Effector CD8-positive, alpha-beta T cell (primary cell): ENCODE measurements around the gene NOL4L.
"Not testable (repeated sequence)": the region's sequence is repeated elsewhere in the genome, so short reads cannot be mapped to it uniquely, and the experiment has no call there.

Experiments used
- DNase-seq: peaks from one replicate; lab custom pipeline; 2025; lab: John Stamatoyannopoulos, UW

NOL4L gene

DNA sequence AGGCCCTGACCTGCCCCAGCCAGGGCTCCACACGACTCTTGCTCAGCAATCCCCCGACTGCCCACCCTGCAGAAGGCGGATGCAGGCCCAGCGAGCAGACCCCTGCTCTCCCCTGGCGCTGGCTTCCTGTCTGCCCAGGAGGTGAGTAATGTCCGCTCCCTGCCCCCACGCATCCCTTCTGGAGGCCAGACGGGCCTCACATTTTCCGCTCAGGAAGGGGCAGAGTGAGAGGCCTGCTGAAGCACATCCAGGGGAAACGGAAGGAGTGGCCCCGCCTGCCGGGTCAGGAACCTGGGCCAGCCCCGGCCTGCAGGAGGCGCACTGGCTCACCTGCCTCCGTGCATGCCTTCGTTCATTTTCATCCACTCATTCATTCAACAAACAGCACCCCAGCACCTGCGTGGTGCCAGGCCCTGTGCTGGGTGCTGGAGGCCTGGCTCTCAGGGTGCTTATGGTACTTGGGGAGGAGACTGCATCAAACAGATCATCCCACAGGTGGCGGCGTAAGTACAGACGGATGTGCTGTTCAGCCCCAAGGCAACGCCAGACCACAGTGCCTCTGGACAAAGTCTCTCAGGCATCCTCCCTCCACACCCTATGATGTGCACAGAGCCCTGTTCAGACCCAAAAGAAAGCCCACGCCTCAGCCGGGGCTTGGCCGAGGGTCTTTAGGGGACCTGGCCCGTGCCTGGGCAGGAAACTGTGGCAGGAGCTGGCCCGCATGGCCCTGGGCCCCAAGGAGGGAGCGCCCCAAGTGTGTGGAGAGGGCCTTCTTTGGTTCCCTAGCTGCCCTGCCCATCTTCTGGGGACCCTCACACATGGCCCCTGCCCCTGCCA, 114.9 kb downstream of the NOL4L start:
- no peak for DNase-seq

DNA sequence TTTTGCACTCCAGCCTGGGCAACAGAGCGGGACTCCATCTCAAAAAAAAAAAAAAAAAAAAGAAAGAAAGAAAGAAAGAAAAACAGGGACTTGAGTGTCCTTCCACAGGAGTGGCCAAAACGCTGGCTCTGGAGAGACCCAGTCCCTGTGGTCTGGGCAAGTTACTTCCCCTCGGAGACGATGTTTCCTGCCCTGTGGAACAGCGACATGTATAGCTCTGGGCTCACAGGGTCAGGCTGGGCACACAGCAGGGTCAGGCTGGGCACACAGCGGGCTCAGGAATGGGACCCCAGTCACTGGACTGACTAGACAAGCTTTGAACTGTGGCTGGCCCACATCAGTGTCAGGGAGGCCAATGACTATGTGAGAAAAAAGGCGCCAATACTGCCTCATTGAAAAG, 116.3 kb downstream of the NOL4L start:
- DNase-seq = no peak

DNA sequence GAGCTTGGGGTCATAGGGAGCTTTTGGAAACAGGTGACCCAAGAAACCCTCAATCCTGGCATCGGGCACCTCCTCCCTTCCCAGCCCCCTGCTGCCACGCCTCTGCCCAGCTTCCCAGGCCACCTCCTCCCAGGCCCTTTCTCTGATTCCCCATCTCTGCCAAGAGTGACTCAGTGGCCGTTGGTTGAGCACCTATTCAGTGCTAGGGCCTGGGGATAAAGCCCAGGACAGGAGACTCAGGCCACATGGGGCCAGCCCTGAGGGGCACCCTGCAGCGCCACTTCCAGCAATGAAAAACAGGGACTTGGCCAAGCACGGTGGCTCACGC, 116.9 kb downstream of the NOL4L start:
- DNase-seq = no peak

DNA sequence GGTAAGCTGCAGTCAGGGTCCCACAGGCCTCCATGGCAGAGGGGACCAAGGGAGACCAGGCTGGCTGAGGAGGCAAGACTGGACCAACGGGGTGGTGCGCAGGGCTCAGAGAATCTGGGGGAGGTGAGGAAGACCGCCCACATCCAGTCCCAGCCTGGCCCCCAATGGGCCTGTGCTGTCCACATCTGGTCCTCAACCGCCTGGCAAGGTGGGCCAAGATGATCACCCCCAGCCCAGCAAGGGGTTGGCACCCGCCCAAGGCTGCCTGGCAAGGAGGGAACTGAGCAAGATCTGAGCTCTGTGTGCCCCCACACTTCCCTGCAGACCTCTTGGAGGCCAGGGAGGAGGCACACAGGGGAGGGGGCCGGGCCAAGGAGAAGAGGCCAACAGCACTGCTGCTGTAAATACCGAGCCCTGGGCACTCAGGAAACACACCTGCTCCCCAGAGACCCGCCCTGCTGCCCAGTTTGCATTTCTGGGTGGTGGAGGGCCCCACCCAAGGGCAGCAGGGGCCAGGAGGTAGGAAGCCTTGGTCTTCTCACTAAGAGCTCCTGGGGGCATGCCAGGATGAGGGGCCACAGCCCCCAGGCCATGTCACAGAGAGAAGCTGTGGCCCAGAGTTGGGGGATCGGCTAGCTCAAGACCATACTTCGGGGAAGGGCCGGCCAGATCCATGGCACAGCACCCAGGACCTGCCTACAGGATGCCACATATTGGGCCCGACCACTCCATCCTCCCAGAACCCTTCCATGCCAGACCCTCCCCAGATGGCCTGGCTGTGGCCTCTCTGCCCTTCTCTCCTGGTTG, 117.4 kb downstream of the NOL4L start:
- DNase-seq = no peak

DNA sequence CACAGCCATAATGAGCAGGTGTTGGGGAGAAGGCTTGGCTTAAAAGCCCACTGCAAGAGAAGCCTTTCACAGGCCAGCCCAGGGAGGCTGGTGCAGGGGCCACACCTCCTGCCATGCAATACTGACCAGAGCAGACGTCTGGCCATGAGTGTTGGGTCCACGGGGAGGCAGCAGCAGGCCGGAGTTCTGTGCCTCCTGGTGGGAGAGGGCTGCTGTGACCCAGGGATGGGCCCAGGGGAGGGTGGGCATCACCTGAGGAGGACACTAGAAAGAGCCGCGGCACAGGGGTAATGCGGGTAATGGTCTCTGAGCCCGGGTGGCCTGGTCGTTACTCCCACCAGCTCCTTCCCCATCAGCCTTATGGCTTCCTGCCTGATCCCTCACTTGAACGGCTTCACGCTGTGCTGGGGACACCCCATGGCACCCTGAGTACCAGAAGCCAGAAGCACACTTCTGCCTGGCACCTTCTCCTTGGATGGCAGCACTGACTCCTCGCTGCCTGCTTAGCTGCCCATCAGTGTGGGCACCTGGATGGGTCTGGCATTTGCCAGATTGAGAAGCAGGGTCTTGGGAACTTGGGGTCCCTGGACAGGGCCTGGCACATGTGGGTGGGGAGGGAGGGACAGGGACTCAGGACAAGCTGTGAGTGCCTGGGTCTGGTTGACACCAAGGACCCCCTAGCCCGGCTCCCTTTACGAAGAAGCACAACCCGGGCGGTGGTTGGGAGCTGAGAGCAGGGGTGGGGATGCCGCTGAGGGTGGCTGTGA, 118.2 kb downstream of the NOL4L start:
- DNase-seq = no peak

DNA sequence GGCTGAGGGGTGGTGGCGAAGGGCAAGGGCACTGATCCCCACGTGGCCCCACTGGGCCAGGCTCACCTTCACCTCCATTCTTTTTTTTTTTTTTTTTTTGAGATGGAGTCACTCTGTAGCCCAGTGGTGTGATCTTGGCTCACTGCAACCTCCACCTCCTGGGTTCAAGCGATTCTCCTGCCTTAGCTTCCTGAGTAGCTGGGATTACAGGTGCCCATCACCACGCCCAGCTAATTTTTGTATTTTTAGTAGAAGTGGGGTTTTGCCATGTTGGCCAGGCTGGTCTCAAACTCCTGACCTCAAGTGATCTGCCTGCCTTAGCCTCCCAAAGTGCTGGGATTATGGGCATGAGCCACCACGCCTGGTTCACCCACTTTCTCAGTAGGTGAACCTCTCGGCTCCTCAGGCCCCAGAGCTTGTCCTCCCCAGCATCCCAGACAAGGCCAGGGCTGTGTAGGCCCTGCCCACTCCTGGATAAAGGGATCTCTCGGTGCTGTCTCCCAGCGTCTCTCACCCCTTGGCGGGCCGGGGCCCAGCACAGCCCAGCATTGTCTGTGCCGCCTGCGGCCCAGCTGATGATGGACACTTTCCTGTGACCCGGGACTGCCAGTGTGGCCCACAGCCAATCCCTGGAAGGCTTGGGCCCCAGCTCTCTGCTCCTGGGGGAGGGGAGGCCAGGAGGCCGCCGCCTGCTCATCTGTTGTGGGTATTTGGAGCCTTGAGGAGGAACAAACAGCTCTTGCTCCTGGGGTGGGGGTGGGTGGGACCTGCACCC, 119.0 kb downstream of the NOL4L start:
- not testable (repeated sequence) for DNase-seq

DNA sequence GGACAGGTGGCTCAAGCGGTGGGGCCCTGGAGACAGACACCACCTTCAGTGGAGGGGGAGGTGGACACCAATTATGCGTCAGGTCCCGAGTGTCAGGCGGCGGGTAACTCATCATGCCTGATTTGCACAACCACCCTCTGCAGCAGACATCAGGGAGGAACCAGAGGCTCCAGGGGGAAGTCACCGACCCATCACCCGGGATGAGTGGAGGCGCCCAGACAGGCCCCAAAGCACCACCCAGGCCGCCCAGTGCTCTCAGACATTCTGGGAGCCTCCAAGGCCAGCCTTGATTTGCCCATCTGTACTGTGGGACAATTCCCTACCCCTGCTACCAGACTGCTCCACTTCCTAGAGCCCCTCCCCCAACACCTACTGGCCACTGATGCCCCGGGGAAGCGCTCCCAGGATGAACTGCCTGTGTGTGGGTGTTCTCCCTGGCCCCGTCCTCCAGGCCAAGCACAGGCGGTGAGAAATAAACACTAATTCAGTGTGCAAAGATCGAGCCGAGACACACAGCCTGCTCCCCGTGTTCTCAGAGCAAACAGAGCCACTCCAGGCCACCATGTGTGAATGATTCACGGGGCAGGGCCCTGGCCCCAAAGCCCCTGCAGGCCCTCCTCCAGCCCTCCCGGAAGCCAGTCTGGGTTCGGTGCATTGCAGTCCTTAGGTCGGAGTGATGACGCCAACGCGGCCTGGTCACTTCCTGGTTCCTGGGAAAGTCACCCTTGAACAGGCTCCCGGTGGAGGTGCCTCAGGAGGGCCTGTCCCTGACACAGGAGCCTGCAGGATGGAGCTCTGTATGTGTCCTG, 119.8 kb downstream of the NOL4L start:
- no peak for DNase-seq

DNA sequence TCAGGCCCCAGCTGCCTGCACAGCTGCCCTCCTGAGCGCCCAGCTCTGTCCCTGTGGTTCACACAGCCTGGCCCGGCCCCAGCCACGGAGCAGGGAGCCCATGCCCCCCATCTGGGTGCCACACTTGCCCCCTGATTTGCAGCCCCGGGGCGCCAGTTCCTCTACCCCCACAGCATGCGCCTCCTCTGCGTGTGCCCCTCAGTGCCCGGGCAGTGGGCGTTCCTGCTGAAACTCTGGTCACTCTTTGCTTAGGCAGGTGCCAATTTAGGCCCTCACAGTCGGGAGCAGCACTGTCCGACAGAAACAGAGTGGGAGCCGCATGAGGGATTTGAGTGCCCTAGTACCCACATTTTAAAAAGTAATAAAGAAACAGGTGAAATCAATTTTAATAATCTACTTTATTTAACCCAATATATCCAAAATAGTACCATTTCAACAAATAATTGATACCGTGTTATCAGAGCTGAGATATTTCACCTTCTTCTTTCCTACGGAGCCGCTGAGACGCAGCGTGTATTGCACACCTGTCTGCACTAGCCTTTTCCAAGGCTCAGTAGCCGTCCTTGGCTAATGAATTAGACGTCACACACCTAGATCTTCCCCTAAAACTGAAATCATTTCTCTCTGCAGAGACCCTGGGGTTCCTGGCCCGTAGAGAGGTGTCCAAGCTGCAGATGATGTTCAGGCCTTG, 120.6 kb downstream of the NOL4L start:
- DNase-seq = no peak

DNA sequence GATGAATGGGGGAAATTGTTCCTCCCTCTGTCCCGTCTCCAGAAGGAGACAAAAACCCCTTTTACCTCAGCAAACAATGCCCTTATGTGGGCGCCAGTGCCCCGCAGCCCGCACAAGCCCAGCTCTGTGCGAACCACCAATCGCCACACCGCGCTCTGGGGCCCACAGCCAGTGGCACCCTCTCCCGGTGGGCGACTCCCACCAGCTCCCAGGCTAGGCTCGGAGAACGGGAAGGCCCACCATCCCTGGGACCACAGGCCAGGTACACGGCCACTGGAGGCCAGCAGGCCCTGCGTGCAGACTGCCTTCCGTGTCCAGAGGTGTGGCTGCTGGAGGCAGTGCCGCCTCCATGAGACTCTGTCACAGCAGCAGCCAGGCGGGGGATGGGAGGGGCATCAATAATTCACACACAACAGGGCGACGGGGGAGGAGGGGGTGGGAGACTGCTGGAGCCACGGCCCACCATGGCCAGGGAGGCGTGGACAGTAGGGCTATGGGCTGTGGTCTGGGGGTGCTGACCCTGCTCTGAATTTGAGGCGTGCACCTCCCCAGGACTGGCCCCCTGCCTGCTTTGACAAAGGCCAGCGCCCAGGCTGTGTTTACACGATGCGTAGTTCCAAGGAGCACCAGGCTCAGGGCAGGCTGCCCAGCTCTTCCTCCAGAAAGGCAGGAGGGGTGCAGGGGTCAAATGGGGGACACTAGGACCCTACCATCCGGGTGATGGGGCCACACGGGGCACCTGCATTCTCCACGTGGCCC, 121.3 kb downstream of the NOL4L start:
- DNase-seq = no peak

DNA sequence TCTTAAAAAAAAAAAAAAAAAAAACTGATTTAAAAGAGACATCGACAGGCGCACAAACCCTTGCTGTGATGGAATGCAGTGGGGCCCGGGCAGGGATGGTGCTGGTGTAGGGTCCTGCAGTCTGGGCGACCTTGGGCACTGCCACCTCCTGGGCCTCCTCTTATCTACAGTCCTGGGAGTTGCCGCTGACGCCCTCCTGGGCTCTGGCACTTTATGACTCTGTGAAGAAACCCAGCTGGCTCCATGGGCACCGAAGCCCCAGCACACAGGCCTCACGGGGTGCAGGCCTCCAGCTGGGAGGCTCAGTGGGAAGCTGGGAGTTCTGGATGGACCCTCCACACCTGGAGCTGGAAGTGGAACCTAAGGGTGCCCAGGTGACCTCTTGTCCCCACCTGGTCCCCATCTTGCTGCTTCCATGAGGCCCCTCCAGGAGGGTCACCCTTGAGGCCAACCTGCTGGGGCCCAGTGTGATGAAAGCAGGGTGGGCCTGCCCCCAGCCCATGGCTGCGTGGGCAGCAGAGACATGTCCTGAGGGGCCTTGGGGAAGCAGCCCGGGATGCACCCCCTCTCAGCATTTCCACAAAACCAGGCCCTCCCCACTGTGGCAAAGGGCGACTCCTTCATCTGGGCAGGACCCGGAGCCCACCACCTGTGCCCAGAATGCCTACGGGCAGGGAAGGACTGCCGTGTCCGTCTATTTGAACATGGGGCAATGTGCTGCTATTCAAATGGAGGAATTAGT, 122.1 kb downstream of the NOL4L start:
- no peak for DNase-seq

DNA sequence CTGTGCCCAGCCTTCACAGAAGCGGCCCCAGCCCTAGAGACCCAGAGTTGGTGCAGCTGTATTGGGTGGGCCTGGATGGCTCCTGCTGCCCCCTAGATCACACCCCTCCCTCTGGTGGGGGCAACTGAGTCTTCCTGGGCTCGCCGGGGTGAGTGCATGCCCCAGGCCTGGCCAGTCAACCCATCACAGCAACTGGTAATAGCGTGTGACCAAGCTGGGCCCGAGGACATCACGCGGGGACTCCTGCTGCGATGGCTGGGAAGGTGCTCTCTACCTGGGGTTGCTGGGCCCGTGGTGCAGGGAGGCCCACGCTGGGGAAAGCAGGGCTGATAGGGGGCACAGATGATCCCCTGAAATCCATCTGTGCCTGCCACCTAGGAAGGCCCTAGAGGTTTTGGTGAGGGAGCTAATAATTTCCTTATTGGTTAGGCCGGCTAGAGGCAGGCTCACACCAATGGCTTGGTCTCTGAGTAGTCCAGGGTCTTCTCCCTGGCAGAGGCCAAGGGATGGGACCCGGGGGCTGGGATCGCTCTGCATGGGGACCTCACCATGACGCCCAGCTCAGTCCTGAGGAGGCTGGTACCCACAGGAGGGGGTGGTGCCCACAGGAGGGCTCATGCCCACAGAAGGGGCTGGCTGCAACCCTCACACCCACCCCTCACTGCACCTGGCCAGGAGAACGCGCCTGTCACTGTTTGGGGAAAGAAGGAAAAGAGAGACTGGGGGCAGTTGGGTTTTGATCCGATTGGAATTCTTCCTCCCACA, 123.1 kb downstream of the NOL4L start:
- DNase-seq = no peak

DNA sequence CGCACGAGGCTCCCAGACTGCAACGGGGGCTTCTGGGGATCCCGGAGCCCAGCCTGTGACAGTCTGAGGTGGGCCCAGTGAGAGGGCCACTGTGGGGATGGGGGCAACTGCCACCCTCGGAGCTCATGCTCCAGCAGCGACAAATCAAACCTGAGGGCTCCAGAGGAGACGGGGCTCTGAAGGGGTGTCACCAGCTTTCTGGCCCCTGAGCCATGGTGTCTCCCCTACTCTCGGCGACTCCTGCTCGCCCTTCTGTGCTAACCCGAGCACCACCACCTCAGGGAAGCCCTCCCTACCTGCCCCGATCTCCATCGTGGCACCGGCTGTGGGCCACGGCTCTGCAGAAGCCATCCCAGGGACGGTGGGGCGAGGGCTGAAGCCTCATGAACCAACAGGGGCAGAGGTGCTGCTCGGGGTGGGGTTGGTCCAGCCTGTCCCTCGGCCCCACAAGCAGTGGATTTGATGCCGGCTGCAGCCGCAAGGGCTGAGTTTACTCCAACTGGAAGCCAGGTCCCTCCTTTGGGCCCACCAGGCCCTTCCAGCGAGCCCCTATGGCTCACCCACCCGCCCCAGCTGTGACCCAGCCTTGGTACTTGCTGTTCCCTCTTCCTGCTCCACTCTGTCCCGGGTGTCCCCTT, 124.3 kb downstream of the NOL4L start:
- no peak for DNase-seq

DNA sequence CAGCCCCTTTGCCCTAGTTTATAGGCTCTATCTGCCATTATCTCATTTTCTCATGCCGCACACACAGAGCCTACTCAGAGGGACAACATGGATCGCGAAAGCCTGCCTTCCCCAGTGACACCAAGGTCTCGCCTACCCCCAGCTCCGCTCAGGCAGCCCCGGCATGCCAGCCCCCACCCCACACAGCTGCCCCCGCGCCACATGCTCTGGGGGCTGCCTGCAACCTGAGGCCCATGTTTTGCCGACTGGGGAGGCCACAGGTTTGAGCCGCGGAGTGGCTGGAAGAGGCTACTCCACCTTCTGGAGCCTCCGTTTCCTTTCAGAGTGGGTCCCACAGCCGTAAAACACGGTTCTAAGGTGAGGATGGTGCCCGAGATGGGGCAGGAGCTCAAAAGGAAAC, 124.9 kb downstream of the NOL4L start:
- DNase-seq = no peak

DNA sequence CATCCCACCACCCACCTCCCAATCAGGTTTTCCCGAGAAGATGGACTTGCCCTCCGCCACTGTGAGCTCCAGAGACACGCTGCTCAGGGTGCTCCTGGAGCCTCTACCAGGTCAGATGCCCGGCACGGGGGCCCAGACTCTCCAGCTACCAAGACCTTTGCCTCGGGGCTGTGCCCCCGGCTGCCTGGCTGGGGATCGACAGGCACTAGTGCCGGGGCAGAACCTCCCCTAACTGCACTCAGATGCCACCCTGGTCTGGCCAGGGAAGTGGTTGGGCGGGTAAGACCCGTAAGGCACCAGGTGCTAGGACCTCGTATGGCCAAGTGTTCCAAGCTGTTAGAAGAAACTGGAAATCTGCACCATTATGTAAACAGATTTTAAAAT, 126.3 kb downstream of the NOL4L start:
- no peak for DNase-seq

DNA sequence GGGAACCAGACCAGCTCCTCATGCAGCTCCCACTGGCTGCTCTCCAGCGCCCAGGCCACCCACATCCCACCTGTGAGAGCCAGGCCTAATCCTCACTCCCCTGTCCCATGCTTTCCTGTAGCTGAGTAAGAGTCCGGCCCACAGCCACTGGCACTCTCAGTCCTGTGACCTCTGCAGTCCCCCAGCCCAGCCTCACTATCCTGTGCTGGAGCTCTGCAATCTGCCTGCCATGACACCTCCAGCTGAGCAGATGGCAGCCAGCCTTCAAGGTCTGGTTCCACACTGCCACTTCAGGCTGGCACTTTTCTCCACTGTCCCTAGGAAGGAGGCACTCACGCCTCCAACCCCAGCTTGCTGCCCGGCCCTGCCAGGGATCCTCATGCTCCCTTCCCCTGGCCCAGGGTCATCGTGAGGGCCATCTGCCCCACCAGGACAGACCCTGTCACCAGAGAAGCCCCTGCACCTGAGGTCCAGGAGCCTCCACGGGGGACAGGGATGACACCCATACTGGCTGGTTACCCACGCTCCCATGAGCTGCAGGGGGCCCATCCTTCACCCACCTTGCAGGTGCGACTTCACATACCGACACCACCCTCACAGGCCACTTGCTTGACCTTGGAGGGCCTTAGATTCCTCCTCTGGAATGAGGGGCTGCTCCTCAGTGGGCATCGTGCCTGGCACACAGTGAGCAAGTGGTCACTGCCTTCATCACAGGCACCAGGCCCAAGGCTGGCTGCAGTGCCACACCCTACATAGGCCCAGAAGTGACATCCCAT, 126.9 kb downstream of the NOL4L start:
- no peak for DNase-seq

DNA sequence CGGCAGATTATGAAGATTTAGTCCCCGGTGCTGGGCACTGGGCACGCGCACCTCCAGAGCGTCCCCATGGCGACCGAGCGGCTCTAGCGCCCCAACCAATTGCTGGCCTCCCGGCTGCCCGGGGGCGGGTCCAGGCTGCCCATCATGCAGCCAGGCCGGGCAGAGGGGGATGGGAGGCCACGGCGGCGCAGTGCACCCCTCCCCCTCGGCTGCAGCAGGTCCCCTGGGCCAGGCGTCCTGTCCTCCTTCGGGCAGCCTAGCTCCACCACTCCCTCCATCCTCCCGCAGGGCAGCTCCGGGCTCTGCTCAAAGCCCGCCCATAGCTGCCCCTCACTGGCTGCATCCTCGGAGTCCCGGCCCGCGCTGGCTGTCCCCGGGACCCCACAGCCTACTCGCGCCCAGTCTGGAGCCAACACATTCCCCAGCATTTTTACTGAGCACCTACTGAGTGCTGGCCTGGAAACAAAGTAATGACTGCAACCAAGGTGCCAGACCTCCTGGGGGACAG, 127.6 kb downstream of the NOL4L start:
- no peak for DNase-seq
